H1 (cell line): ENCODE measurements around the gene RNF212B. TPM values are rescaled to one million over a fixed set of nuclear protein-coding genes. Genes with fewer than 3 reads are reported as not detected.

Experiments
- CTCF ChIA-PET: fragments of 300-600 bp; sonication (Branson Sonifier 250); formaldehyde crosslinking; loops from one replicate; lab custom pipeline; 2021; ENCODE audit not compliant: partially characterized antibody; lab: Charles Lee
- POLR2A ChIA-PET: fragments of 300-600 bp; sonication (Branson Sonifier 250); formaldehyde crosslinking; loops from one replicate; lab custom pipeline; 2021; ENCODE audit warnings: inconsistent platforms; ENCODE audit not compliant: partially characterized antibody; lab: Charles Lee
- DNase-seq, 2 experiments: peaks; one replicate each; pipeline versions ENCODE4 v3.0.0 to v3.0.0-alpha.2; 2010 to 2022; ENCODE audit warnings: low spot score in 2 of 2, low read depth in 1 of 2, mixed read lengths in 1 of 2
- FAIRE-seq: peaks from 2 replicates; lab custom pipeline; 2011; peaks lifted over from hg19 to GRCh38; lab: Jason Lieb, UNC
- H2AFZ ChIP-seq: 2 replicates; pipeline ENCODE4 v1.8.1; 2012; ENCODE audit warnings: low read length, inconsistent platforms
- H2AK5ac ChIP-seq: 2 replicates; pipeline ENCODE4 v1.6.1; 2013; ENCODE audit warnings: low read depth, low read length
- H2BK120ac ChIP-seq: replicated peaks from 2 replicates; pipeline ENCODE3; 2013; ENCODE audit warnings: low read depth, low read length, inconsistent platforms
- H2BK12ac ChIP-seq: 2 replicates; pipeline ENCODE4 v1.6.1; 2013; ENCODE audit warnings: low read depth, low read length
- H2BK15ac ChIP-seq: 2 replicates; pipeline ENCODE4 v1.6.1; 2013; ENCODE audit warnings: low read length
- H2BK20ac ChIP-seq: 2 replicates; pipeline ENCODE4 v1.6.1; 2013; ENCODE audit warnings: low read length
- H2BK5ac ChIP-seq: 2 replicates; pipeline ENCODE4 v1.6.1; 2013; ENCODE audit warnings: low read depth, low read length
- H3K14ac ChIP-seq: 2 replicates; pipeline ENCODE4 v1.6.1; 2013; ENCODE audit warnings: inconsistent platforms; ENCODE audit not compliant: insufficient read length
- H3K18ac ChIP-seq: 2 replicates; pipeline ENCODE4 v1.6.1; 2013; ENCODE audit warnings: low read length; ENCODE audit errors: extremely low read depth
- H3K23ac ChIP-seq: 2 replicates; pipeline ENCODE4 v1.6.1; 2013; ENCODE audit warnings: inconsistent platforms; ENCODE audit not compliant: insufficient read length
- H3K23me2 ChIP-seq: 2 replicates; pipeline ENCODE4 v1.6.1; 2013; ENCODE audit warnings: low read depth, low read length
- H3K27ac ChIP-seq: 2 replicates; pipeline ENCODE4 v1.6.1; 2011; ENCODE audit warnings: low read depth, low read length, inconsistent platforms
- H3K27me3 ChIP-seq, 4 experiments: replicated peaks in 1 of 4; 1 replicate in 1 of 4; 2 replicates in 3 of 4; pipeline versions ENCODE4 v1.6.1 to v1.8.1; 2011 to 2013; ENCODE audit warnings: low read length in 3 of 4, mild to moderate bottlenecking in 3 of 4, inconsistent platforms in 2 of 4, mixed read lengths in 2 of 4, moderate library complexity in 1 of 4; ENCODE audit not compliant: control insufficient read depth in 3 of 4, insufficient read depth in 3 of 4; ENCODE audit errors: extremely low read depth in 1 of 4
- H3K36me3 ChIP-seq, 4 experiments: 2 replicates each; pipeline versions ENCODE4 v1.6.1 to v1.8.1; 2011 to 2013; ENCODE audit warnings: mild to moderate bottlenecking in 4 of 4, low read length in 3 of 4, moderate library complexity in 2 of 4, control low read depth in 1 of 4, inconsistent platforms in 1 of 4; ENCODE audit not compliant: insufficient read depth in 4 of 4, control insufficient read depth in 2 of 4
- H3K4ac ChIP-seq: replicated peaks from 2 replicates; pipeline ENCODE3; 2013; ENCODE audit warnings: low read length, low read depth, mixed read lengths, inconsistent platforms; ENCODE audit not compliant: insufficient read length
- H3K4me1 ChIP-seq, 4 experiments: replicated peaks in 1 of 4; 1 replicate in 1 of 4; 2 replicates in 3 of 4; pipeline versions ENCODE4 v1.6.1 to v1.8.1; 2011 to 2013; ENCODE audit warnings: low read length in 3 of 4, inconsistent platforms in 2 of 4, mixed read lengths in 1 of 4; ENCODE audit not compliant: insufficient read depth in 4 of 4, control insufficient read depth in 3 of 4
- H3K4me2 ChIP-seq, 2 experiments: 2 replicates each; pipeline versions ENCODE4 v1.6.1 to v1.8.1; 2011 to 2013; ENCODE audit warnings: low read depth in 2 of 2, low read length in 2 of 2, control low read depth in 1 of 2, inconsistent platforms in 1 of 2, mild to moderate bottlenecking in 1 of 2; ENCODE audit not compliant: insufficient read depth in 1 of 2
- H3K4me3 ChIP-seq, 4 experiments: fragments of 200-600, 300-600 bp in 1 of 4; sonication (generic), shearing (Covaris generic), sonication (Bioruptor Twin) in 1 of 4; 2 replicates each; pipeline versions ENCODE4 v1.5.1 to v1.8.1; 2011 to 2016; ENCODE audit warnings: low read length in 4 of 4, low read depth in 3 of 4, control low read depth in 2 of 4, inconsistent platforms in 2 of 4, mild to moderate bottlenecking in 2 of 4, mixed read lengths in 1 of 4, moderate library complexity in 1 of 4; ENCODE audit not compliant: insufficient read depth in 2 of 4; ENCODE audit errors: extremely low read depth in 1 of 4
- H3K56ac ChIP-seq: replicated peaks from 2 replicates; pipeline ENCODE3; 2013; ENCODE audit warnings: low read depth, mild to moderate bottlenecking, mixed read lengths, low read length, inconsistent platforms; ENCODE audit not compliant: insufficient read length
- H3K79me1 ChIP-seq: 2 replicates; pipeline ENCODE4 v1.6.1; 2013; ENCODE audit warnings: low read depth, low read length, control low read depth
- H3K79me2 ChIP-seq, 2 experiments: 2 replicates each; pipeline versions ENCODE4 v1.6.1 to v1.8.1; 2012 to 2013; ENCODE audit warnings: low read length in 2 of 2, mild to moderate bottlenecking in 2 of 2, inconsistent platforms in 1 of 2; ENCODE audit not compliant: insufficient read depth in 2 of 2, control insufficient read depth in 1 of 2
- H3K9ac ChIP-seq, 4 experiments: replicated peaks in 1 of 4; 1 replicate in 1 of 4; 2 replicates in 3 of 4; pipeline versions ENCODE4 v1.6.1 to v1.8.1; 2011 to 2013; ENCODE audit warnings: low read depth in 3 of 4, low read length in 3 of 4, control low read depth in 2 of 4, mild to moderate bottlenecking in 2 of 4, moderate library complexity in 2 of 4, inconsistent platforms in 1 of 4; ENCODE audit errors: extremely low read depth in 1 of 4
- H3K9me3 ChIP-seq, 2 experiments: 2 replicates each; pipeline versions ENCODE4 v1.6.1 to v1.8.1; 2012 to 2013; ENCODE audit warnings: mild to moderate bottlenecking in 2 of 2, moderate library complexity in 2 of 2, control low read depth in 1 of 2, inconsistent platforms in 1 of 2, low read depth in 1 of 2, low read length in 1 of 2, mixed read lengths in 1 of 2; ENCODE audit not compliant: insufficient read depth in 2 of 2
- H4K20me1 ChIP-seq, 2 experiments: replicated peaks in 1 of 2; 2 replicates each; pipeline versions ENCODE3 to v1.8.1; 2011 to 2013; ENCODE audit warnings: inconsistent platforms in 2 of 2, low read length in 2 of 2, mild to moderate bottlenecking in 1 of 2; ENCODE audit not compliant: insufficient read depth in 2 of 2, control insufficient read depth in 1 of 2
- H4K5ac ChIP-seq: 2 replicates; pipeline ENCODE4 v1.6.1; 2013; ENCODE audit warnings: low read length, low read depth, mixed read lengths, inconsistent platforms; ENCODE audit not compliant: insufficient read length
- H4K8ac ChIP-seq: 2 replicates; pipeline ENCODE4 v1.8.0; 2013; ENCODE audit warnings: mild to moderate bottlenecking, moderate library complexity, low read length, inconsistent platforms; ENCODE audit not compliant: insufficient read depth; ENCODE audit errors: extremely low read depth
- H4K91ac ChIP-seq: replicated peaks from 2 replicates; pipeline ENCODE3; 2013; ENCODE audit warnings: low read length, mixed read lengths, inconsistent platforms; ENCODE audit not compliant: insufficient read length
- ASH2L ChIP-seq: fragments of 200-600, 300-600 bp; sonication (generic); IDR thresholded peaks from one replicate; pipeline ENCODE4 v1.7.1; 2017; ENCODE audit warnings: low read length
- ATF2 ChIP-seq: IDR thresholded peaks from 2 replicates; pipeline ENCODE4 v1.6.1; 2012; ENCODE audit warnings: low read length, inconsistent platforms
- BCL11A ChIP-seq, 2 experiments: IDR thresholded peaks; one replicate each; pipeline ENCODE4 v1.6.1; 2011; ENCODE audit warnings: low read depth in 2 of 2, low read length in 2 of 2, mild to moderate bottlenecking in 2 of 2
- CHD2 ChIP-seq: IDR thresholded peaks from 2 replicates; pipeline ENCODE4 v1.6.1; 2012; ENCODE audit warnings: low read length, improper control_type of control experiment
- PHF8 ChIP-seq: fragments of 200-600 bp; sonication (generic); conservative IDR thresholded peaks from 2 replicates; pipeline ENCODE4 v1.7.1; 2012; ENCODE audit warnings: low read depth, mild to moderate bottlenecking, inconsistent platforms, low read length, moderate library complexity
- POU5F1 ChIP-seq: IDR thresholded peaks from 2 replicates; pipeline ENCODE4 v1.6.1; 2011; ENCODE audit warnings: low read depth, mild to moderate bottlenecking, low read length, moderate library complexity
- RFX5 ChIP-seq: IDR thresholded peaks from 2 replicates; pipeline ENCODE4 v1.6.1; 2011; ENCODE audit warnings: low read depth, low read length, improper control_type of control experiment, borderline replicate concordance
- RNF2 ChIP-seq: fragments of 200-900, 300-1000 bp; sonication (generic); IDR thresholded peaks from 2 replicates; pipeline ENCODE4 v1.7.1; 2016; ENCODE audit warnings: borderline replicate concordance, low read depth, mild to moderate bottlenecking, antibody characterized with exemption, low read length; ENCODE audit not compliant: poor library complexity, severe bottlenecking; ENCODE audit errors: missing control alignments
- SP2 ChIP-seq: IDR thresholded peaks from 2 replicates; pipeline ENCODE4 v1.6.1; 2012; ENCODE audit warnings: mild to moderate bottlenecking, low read length, inconsistent platforms
- TAF7 ChIP-seq: optimal IDR thresholded peaks from 2 replicates; pipeline ENCODE3; 2011; ENCODE audit warnings: low read depth, mild to moderate bottlenecking, inconsistent platforms, low read length, moderate library complexity, borderline replicate concordance
- TEAD4 ChIP-seq: IDR thresholded peaks from 2 replicates; pipeline ENCODE4 v1.6.1; 2012; ENCODE audit warnings: low read depth, low read length, inconsistent platforms, mixed read lengths
- WGBS, 2 experiments: shearing (Covaris generic) in 1 of 2; methylation state at CpG; one replicate each; pipeline versions ENCODE4 v1.1.6 to v1.1.7; 2013 to 2015; ENCODE audit warnings: low lambda C conversion rate in 2 of 2, mixed read lengths in 2 of 2, inconsistent platforms in 1 of 2, low coverage in 1 of 2, missing lambda C conversion rate in 1 of 2; ENCODE audit not compliant: insufficient replicate concordance in 2 of 2, insufficient coverage in 1 of 2, insufficient read length in 1 of 2; ENCODE audit errors: extremely low coverage in 1 of 2, missing lambda C conversion rate in 1 of 2; 5-methylcytosine and 5-hydroxymethylcytosine counted together
- polyA plus RNA-seq, 7 experiments: library from polyadenylated mRNA; depleted of rRNA in 3 of 7; stranded (reverse) in 5 of 7; unstranded in 2 of 7; fragments of >200 nt in 5 of 7; fragments of 200-250 nt in 2 of 7; gene quantifications; 1 replicate in 5 of 7; 2 replicates in 1 of 7; 4 replicates in 1 of 7; pipeline versions ENCODE4 v1.2.1 to v1.2.3, GENCODE V29; 2011 to 2013; ENCODE audit warnings: missing spikeins in 2 of 7, mixed read lengths in 2 of 7
- total RNA-seq: library from RNA; stranded (reverse); fragmentation: NEBNext Ultra II Directional; extraction: Animal tissue kit (Norgen Biotek cat#: 25700); gene quantifications from 2 replicates; pipeline ENCODE4 v1.2.1, GENCODE V29; 2021

Gene RNF212B
- total and polyA plus RNA-seq, 2 of the 8 experiments (the other 6 are each of a cell fraction or from before 2014, with no cell fraction given): 0.95 to 1.2 TPM

DNA sequence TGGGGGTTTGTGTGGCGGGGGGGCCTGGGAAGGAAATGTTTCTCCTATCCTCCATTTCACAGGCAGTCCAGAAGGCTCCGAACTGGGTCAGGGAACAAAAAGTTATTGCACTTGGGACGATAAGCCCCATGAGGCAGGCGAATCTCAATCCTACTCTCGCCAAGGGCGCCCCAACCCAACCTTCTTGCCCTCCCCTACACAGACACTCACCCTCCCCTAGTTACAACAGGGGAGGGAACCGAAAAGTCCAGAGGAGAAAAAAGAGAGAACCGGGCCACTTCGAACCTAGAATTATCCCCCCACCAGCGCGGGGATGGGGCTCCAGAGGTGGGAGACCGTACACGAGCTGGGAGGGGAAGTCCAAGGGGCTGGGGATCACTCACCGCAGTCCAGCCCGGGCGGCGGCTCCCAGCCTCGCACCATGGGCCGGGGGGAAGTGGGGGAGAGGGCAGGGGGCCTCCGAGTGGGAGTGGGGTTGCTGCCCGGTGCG, 47.8 kb downstream of the RNF212B start:
- no peak overlapping the region for H4K5ac ChIP-seq
- peak overlapping the region; percentile 78; the same call in 1 of the 2 replicates for H4K8ac ChIP-seq
- H2AK5ac ChIP-seq: no peak overlapping the region
- WGBS, 2 experiments: 1% methylated on average over 17 of the region's 22 CpGs; no CpG with 5 or more reads in 1 of the 2 experiments
- ChIA-PET POLR2A (interaction anchor here (0.5 to 2.3 kb wide), 6 partner anchors 11 to 122 kb away, joined by 3 to 8 read pairs (median 5); partner anchors contain the start of genes BCL2L2 and PABPN1), CTCF (interaction anchor here (0.9 to 4.0 kb wide), 5 partner anchors 9 to 165 kb away, joined by 3 to 21 read pairs (median 5); no protein-coding TSS in a partner anchor)
- no peak overlapping the region for H3K27ac ChIP-seq
- no peak overlapping the region for H3K56ac ChIP-seq
- H3K4me2 ChIP-seq: peak overlapping the region; percentile 72 to 78
- no peaks in the 10 kb centered on the region for H3K36me3 ChIP-seq
- H3K14ac ChIP-seq: no peak overlapping the region
- no peak overlapping the region for H2BK120ac ChIP-seq
- H3K4ac ChIP-seq: no peak overlapping the region
- H2BK15ac ChIP-seq: no peak overlapping the region
- no peak overlapping the region for H2BK20ac ChIP-seq
- H4K91ac ChIP-seq: no peak overlapping the region
- H3K79me1 ChIP-seq: no peaks in the 10 kb centered on the region
- peaks cover 2 to 8% of the 10 kb centered on the region in 2 experiments for H4K20me1 ChIP-seq
- H3K18ac ChIP-seq: no peak overlapping the region; the same call in 1 of the 2 replicates
- no peaks in the 10 kb centered on the region for H3K9me3 ChIP-seq
- H3K79me2 ChIP-seq: peaks cover 0 to 5% of the 10 kb centered on the region in 2 experiments; a peak in 1 of 4 replicates
- H3K27me3 ChIP-seq: peaks cover 8 to 26% (median 24%) of the 10 kb centered on the region in 4 experiments
- H3K4me3 ChIP-seq: peak overlapping the region; percentile 69 to 98 (median 78)
- H2AFZ ChIP-seq: 0 out of 2 replicates have a peak overlapping the region, but pooled peaks have one; percentile 10
- H3K9ac ChIP-seq: peak overlapping the region; percentile 62 to 73 (median 65)
- DNase-seq: no peak
- peaks cover 7% of the 10 kb centered on the region; the same call in 1 of the 2 replicates for H3K23me2 ChIP-seq
- no peak overlapping the region for H3K23ac ChIP-seq
- H2BK5ac ChIP-seq: no peak overlapping the region
- FAIRE-seq: no peak
- no peaks in the 10 kb centered on the region; a peak in 1 of 7 replicates for H3K4me1 ChIP-seq
- no peak overlapping the region for H2BK12ac ChIP-seq
- TF ChIP-seq ATF2: no peak
- no peak for TF ChIP-seq RNF2
- TF ChIP-seq RFX5: no peak
- no peak for TF ChIP-seq POU5F1
- peak; percentile 32; the same call in 1 of the 2 replicates for TF ChIP-seq PHF8
- no peak for TF ChIP-seq TEAD4
- no peak for TF ChIP-seq SP2
- no peak for TF ChIP-seq BCL11A (IDR thresholded peaks at IDR 0.05; ENCODE audit: low read depth in 2 of 2, low read length in 2 of 2)
- TF ChIP-seq ASH2L: no peak
- no peak for TF ChIP-seq CHD2
- TF ChIP-seq TAF7: no peak
